OCI-LY1 (cell line): ENCODE results near the gene ZNF263.

ENCODE experiments used
- EZH2 ChIP-seq: fragments of 200-600 bp; sonication (generic), shearing (Covaris generic); IDR thresholded peaks from 2 replicates; pipeline ENCODE4 v1.8.0; 2017; ENCODE audit warnings: borderline replicate concordance, mixed run types, mild to moderate bottlenecking, antibody characterized with exemption, low read length, moderate library complexity, mixed read lengths
- TF ChIP-seq, protein P1 (sequence below): fragments of 200-600 bp; sonication (generic), shearing (Covaris generic); IDR thresholded peaks from 2 replicates; pipeline ENCODE4 v1.5.1; 2017; ENCODE audit warnings: mild to moderate bottlenecking, antibody characterized with exemption, low read length, moderate library complexity, mixed read lengths

DNA sequence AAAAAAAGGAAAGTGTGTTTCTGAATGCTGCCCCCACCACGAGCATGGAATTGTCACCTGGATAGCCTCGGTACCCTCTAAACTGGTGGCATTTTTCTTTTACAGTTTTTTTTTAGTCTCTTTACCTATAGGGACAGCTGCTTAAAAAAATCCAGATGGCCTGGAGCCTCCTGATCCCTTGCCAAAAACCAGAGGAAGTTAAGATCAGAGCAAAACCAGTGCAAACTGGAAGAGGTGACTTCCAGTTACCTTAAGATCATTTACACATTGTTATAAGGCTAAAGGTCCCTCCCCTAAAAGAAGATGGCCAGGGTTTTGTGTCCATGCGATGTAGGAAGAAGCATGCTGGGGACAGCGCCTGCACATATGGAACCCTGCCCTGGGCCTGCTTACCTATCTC is 30.3 kb upstream of the ZNF263 start:
- TF ChIP-seq, protein P1, sequence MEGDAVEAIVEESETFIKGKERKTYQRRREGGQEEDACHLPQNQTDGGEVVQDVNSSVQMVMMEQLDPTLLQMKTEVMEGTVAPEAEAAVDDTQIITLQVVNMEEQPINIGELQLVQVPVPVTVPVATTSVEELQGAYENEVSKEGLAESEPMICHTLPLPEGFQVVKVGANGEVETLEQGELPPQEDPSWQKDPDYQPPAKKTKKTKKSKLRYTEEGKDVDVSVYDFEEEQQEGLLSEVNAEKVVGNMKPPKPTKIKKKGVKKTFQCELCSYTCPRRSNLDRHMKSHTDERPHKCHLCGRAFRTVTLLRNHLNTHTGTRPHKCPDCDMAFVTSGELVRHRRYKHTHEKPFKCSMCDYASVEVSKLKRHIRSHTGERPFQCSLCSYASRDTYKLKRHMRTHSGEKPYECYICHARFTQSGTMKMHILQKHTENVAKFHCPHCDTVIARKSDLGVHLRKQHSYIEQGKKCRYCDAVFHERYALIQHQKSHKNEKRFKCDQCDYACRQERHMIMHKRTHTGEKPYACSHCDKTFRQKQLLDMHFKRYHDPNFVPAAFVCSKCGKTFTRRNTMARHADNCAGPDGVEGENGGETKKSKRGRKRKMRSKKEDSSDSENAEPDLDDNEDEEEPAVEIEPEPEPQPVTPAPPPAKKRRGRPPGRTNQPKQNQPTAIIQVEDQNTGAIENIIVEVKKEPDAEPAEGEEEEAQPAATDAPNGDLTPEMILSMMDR: no peak
- TF ChIP-seq EZH2: no peak
